Activated CD8-positive, alpha-beta memory T cell treated with anti-CD3 and anti-CD28 coated beads, Interleukin-2, amount 50 U/mL, for 24 hours (primary cell): Measurements from ENCODE around the gene UBA7.
"Not testable (repeated sequence)": the region's sequence is repeated elsewhere in the genome, so short reads cannot be mapped to it uniquely, and the experiment has no call there.

Experiments
- DNase-seq: peaks from one replicate; pipeline ENCODE4 v3.0.0-alpha.2; 2020; ENCODE audit errors: extremely low read depth

Gene UBA7

GRCh38 chr3:49786357-49787181, 27.2 kb downstream of the UBA7 start, which contains the start of gene IP6K1:
TSS of gene IP6K1 (minus strand) at chr3:49786542. CDS start at chr3:49748040, 38,502 bp downstream.
- DNase-seq, result peak; percentile 100

DNA sequence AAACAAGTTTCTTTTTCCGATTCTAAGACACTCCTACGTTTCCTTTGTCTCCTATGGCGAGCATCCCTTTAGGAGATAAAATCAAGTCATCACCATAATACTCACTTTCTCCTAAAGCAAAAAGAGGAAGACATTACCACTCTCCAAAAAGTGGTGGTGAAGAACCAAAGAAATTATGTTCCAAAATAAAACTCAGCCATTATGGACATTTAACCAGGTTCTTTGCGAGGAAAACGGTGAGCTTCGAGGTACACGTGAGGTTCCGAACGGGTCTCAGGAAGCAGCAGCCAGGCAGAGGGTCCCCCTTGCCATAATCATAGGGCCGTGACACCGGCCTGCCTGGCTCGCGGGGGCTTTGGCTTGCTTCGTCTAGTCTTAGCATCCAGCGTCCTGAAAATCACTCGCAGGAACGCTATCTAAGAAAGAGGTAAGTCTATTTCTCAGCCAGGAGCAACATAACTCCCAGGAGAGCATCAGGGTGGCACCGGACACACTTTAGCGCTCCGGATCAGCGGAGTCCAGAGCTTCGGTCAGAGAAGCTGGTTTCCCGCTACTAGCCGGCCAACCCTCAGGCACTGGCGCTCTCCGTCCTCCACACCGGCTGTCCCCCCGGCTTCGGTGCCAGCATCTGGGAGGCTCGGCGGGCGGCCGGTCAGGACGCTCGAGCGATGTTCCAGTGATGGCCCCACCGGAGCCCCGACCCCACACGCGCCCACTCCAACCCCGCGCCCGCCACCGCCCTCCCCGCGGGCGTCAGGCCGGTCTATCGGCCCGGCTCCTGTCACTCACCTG, 28.0 kb downstream of the UBA7 start:
- no peak for DNase-seq

DNA sequence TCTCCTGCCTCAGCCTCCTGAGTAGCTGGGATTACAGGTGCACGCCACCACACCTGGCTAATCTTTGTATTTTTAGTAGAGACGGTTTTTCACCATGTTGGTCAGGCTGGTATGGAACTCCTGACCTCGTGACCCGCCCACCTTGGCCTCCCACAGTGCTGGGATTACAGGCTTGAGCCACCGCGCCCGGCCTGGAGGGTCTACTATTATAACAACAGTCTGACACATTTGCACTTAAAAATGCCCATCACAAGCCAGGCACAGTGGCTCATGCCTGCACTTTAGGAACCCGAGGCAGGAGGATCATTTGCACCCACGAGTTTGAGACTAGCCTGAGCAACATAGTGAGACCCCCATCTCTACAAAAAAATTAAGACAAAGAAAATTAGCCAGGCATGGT, 31.5 kb downstream of the UBA7 start:
- DNase-seq, result not testable (repeated sequence)

DNA sequence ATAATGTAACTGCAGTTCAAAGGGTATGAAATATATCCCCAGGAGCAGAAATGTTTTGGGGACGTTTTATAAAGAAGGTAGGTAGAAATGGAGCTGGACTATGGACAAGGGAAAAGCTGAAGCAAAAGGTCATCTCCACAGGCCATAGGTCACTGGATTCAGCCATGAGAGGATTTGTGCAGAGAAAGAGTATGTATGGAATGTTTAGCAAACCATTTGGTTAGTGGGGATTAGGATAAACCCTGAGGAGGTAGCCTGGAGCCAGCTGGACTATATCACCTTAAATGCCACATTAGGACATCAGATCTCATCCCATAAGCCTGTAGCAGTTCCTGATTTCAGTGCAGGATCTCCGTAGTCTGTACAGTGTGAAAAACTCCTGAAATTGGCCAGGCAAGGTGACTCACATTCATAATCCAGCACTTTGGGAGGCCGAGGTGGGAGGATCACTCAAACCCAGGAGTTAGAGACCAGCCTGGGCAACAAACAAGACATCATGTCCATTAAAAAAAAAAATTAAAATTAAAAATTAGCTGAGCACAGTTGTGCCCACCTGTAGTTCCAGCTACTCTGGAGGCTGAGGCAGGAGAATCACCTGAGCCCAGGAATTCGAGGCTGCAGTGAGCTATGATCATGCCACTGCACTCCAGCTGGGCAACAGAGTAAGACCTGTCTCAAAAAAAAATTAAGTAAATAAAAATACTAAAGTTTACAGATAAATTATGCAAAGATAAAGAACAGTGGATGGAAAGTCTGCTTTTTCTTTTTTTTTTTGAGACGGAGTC, 32.1 kb downstream of the UBA7 start:
- no peak for DNase-seq

- DNase-seq, result not testable (repeated sequence)
Measured at GRCh38 chr3:49780975-49781365, 32.8 kb downstream of the UBA7 start.

- no peak for DNase-seq
Measured at GRCh38 chr3:49780080-49780974, 33.4 kb downstream of the UBA7 start.

DNA sequence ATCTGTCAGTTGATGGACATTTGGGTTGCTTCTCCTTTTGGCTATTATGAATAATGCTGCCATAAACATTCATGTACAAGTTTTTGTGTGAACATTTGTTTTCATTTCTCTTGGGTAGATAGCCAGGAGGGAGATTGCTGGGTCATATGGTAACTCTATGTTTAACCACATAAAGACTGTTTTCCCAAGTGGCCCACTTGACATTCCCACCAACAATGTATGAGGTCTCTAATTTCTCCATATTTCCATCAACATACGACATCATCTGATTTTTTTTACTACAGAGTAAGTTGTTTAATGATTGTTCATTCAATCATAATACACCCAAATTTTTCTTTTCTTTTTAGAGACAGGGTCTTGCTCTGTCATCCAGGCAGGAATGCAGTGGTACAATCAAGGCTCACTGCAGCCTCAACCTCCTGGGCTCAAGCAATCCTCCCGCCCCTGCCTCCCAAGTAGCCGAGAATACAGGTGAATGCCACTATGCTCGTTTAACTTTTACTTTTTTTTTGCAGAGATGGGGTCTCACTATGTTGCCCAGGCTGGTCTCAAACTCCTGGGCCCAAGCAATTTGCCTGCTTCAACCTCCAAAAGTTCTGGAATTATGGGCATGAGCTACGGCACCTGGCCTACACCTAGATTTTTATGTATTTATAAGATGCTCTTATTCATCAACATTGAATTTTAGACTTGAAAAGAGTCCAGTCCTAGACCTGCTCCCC, 34.2 kb downstream of the UBA7 start:
- DNase-seq, result no peak

DNA sequence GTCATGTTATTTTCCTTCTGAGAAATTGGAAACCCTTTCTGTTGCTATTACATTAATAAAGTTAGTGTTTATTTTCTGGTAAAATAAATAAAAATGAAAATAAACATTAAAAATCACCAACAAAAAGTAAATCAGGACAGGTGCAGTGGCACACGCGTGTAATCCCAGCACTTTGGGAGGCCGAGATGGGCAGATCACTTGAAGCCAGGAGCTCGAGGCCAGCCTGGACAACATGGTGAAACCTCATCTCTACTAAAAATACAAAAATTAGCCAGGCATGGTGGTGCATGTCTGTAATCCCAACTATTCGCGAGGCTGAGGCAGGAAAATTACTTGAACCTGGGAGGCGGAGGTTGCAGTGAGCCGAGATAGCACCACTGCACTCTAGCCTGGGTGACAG, 37.7 kb downstream of the UBA7 start:
- not testable (repeated sequence) for DNase-seq

- DNase-seq, result no peak
Measured at GRCh38 chr3:49775538-49775937, 38.2 kb downstream of the UBA7 start.

- no peak for DNase-seq
Measured at GRCh38 chr3:49772703-49773102, 41.0 kb downstream of the UBA7 start.

DNA sequence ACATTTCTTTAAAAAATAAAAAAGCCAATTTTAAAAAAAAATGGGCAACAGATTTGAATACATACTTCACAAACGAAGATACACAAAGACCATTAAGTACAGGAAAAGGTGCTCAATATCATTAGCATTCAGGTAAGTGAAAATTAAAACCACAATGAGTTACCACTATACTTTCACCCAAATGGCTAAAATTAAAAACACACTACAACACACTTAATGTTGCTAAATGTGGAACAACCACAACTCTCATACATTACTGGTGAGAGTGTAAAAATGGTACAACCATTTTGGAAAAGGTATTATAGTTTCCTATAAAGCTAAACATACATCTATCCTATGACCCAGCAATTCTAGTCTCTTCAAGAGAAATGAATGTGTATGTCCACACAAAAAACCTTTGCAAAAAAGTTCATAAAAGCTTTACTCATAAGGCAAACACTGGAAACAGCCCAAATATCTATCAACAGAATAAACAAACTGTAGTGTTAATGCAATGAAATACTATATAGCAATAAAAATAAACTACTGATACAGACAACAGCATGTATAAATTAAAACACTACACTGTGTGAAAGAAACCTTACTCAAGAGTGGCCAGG, 42.3 kb downstream of the UBA7 start:
- no peak for DNase-seq

GRCh38 chr3:49769926-49770325, 43.8 kb downstream of the UBA7 start:
- DNase-seq, result no peak

GRCh38 chr3:49769286-49769915, 44.4 kb downstream of the UBA7 start:
- DNase-seq, result no peak

DNA sequence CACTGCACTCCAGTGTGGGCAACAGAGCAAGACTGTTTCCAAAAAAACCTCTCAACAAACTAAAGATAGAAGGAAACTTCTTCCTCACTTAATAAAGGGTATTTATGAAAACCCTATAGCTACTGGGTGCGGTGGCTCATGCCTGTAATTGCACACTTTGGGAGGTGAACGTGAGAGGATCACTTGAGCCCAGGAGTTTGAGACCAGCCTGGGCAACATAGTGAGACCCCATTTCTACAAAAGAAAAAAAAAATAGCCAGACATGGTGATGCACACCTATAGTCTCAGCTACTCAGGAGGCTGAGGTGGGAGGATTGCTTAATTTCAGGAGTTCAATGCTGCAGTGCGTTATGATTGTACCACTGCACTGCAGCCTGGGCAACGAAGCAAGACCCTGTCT, 49.8 kb downstream of the UBA7 start:
- no peak for DNase-seq

DNA sequence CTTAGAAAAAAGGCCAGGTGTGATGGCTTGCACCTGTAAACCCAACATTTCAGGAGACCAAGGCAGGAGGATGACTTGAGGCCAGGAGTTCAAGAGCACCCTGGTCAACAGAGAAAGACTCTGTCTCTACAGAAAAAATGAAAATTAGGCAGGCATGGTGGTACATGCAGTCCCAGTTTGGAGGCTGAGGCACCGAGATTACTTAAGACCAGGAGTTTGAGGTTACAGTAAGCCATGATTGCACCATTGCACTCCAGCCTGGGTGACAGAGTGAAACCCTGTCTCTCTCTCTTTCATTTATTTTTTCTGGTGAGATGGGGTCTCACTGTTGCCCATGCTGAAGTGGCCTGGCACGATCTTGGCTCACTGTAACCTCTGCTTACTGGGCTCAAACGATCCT, 52.1 kb downstream of the UBA7 start:
- no peak for DNase-seq

DNA sequence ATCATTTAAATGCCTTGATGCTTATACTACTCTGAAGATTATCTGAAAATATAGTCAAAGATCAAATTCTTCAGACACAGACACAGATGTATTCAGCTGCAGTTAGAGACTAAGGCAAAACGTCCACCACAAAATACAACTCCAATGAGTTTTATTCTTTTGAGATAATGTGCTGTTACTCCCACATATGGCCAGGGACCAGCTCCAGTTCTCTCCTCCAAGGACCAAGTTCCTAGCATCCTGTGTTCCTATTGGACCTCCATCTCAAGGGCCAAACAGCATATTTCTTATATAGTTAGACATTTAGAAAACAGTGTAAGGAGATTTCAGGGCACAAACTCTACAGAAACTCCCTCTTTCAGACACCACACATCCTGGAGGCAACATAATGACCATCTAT, 54.5 kb downstream of the UBA7 start:
- no peak for DNase-seq

- DNase-seq, result no peak
Measured at GRCh38 chr3:49757197-49757596, 56.6 kb downstream of the UBA7 start.

DNA sequence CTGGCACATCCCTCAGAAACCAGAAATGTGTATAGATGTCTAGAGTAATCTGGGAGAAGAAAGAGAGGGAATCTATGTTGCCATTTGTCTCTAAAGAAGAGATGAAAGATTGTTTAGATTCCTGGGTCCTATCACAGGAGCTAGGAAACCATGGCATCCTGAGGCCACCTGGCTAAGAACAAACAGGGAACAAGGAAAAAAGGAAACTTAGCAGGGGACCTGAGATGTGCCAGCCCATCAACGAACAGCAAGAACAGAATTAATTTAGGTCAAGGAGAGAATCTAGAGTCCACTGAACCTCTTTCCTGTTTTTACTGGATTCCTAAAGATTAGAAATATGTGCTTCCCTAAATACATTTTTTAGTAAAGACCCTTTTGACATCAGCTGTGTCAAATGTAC, 57.7 kb downstream of the UBA7 start:
- DNase-seq, result no peak
